Measurements from ENCODE around the gene MYEOV.

The MYEOV gene

DNA sequence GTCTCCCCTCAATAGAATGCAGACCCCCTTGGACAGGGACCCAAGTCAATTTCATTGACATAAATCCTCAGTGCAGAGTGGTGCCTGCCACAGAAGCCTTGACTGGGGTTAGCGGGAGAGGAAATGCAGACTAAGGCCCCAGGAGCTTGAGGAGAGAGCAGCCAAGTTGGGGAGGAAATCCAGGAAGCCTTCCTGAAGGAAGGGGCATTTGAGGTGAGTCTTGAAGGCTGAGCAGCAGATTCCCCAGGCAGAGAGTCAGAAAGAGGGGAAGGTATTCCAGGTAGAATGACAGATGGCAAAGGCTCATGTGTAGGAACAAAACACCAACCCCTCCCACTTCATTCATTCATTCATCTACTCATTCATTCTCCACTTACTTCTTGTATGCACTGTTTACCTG, 10.3 kb downstream of the MYEOV start:
- DNase-seq (ENCODE audit: low read depth, low spot score), result no peak
- Histone ChIP-seq H3K9me3 (ENCODE audit: insufficient read depth, low read length) (no peaks in the 10 kb centered on the region), H3K36me3 (ENCODE audit: insufficient read depth, insufficient read length, low read length) (no peaks in the 10 kb centered on the region), H3K4me1 (ENCODE audit: insufficient read depth, insufficient read length) (peaks cover 12% of the 10 kb centered on the region), H3K27me3 (ENCODE audit: insufficient read depth, insufficient read length) (no peaks in the 10 kb centered on the region), H3K9ac (ENCODE audit: insufficient read length, low read depth) (no peak overlapping the region), H3K4me3 (ENCODE audit: insufficient read length, low read depth) (no peak overlapping the region)
- TF ChIP-seq ZNF274 (IDR thresholded peaks at IDR 0.05; ENCODE audit: low read depth, low read length) (no peak), YY1 (IDR thresholded peaks at IDR 0.05; ENCODE audit: insufficient read depth, insufficient read length) (no peak), SUZ12 (IDR thresholded peaks at IDR 0.05; ENCODE audit: extremely low read depth, insufficient read depth, insufficient read length) (no peak)

DNA sequence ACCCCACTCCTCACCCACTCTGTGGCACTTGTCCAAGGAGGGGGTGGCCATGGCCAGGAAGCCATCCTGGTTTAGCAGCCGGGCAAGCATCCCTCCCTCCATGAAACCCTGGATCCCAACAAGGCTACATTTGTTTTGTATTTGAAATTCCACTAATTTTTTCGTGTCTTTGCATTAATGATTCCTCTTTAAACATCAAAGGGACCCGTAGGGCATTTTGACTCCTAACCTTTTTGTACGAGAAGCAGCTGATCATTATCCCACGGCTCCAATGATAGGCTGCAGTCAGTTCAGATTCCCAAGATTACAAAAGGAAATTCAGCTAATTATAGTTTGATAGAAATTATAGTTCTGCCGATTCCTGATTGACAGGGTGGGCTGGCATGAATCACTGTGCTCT, 10.7 kb downstream of the MYEOV start:
- Histone ChIP-seq H3K27me3 (ENCODE audit: insufficient read depth, insufficient read length) (no peaks in the 10 kb centered on the region), H3K4me1 (ENCODE audit: insufficient read depth, insufficient read length) (peaks cover 10% of the 10 kb centered on the region)

DNA sequence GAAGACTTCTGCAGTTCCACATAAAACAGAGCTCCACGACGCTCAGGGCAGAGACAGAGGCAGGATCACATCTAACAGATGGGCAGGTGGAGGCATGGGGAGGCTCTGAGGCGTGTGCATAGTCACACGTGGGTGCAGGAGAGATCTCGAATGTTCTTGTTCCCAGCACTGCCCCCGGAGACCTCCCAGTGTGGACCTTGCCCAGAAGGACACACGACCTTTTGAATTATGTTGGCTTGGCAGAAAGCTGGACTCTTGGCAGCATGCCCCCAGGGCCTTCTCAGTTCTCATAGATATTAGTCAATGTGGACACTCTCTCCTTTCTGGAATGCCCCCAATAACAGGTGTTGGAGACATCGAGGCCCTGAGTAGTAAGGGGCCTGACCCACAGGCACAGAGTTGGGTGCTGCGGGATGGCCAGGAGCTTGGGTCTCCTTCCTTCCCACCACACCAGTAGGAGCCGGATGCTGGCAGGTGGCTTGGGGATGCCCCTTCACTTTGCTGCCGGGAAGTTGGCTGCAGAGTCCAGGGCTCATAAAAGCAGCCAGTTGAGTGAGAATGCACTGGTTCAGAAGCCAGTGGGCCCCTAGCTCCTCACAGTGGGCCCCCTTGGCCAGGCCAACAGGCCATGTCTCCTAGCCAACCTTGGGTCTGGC, 12.1 kb downstream of the MYEOV start:
- Histone ChIP-seq H3K36me3 (ENCODE audit: insufficient read depth, insufficient read length, low read length) (no peaks in the 10 kb centered on the region), H3K27me3 (ENCODE audit: insufficient read depth, insufficient read length) (no peaks in the 10 kb centered on the region)
- TF ChIP-seq YY1 (IDR thresholded peaks at IDR 0.05; ENCODE audit: insufficient read depth, insufficient read length), result no peak
- no peak for TF ChIP-seq ZNF274 (IDR thresholded peaks at IDR 0.05; ENCODE audit: low read depth, low read length)
- TF ChIP-seq SUZ12 (IDR thresholded peaks at IDR 0.05; ENCODE audit: extremely low read depth, insufficient read depth, insufficient read length), result no peak

More for the DNA sequence above, 10.7 kb downstream of the MYEOV start:
- Histone ChIP-seq H3K4me3 (ENCODE audit: insufficient read length, low read depth) (no peak overlapping the region), H3K36me3 (ENCODE audit: insufficient read depth, insufficient read length, low read length) (no peaks in the 10 kb centered on the region), H3K9ac (ENCODE audit: insufficient read length, low read depth) (no peak overlapping the region), H3K9me3 (ENCODE audit: insufficient read depth, low read length) (no peaks in the 10 kb centered on the region)
- DNase-seq (ENCODE audit: low read depth, low spot score), result no peak
- TF ChIP-seq ZNF274 (IDR thresholded peaks at IDR 0.05; ENCODE audit: low read depth, low read length) (no peak), SUZ12 (IDR thresholded peaks at IDR 0.05; ENCODE audit: extremely low read depth, insufficient read depth, insufficient read length) (no peak), YY1 (IDR thresholded peaks at IDR 0.05; ENCODE audit: insufficient read depth, insufficient read length) (no peak)

DNA sequence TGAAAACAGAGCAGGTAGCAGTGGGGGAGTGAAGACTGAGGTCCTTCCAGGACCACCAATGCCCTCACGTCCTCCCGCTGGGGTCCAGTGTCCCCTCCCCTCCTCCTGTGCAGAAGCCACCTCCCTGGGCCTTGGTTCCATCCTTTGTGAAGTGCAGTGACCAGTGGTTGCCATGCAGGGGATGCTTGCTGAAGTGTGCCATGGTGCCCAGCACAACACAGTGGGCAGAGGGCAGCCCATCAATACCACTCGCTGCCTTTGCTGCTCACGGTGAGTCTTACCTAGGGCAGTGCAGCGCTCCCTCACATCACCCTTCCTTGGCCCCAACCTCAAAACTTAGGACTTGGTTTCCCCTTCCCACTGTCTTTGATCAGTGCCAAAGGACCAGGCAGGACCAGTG, 12.9 kb downstream of the MYEOV start:
- Histone ChIP-seq H3K27me3 (ENCODE audit: insufficient read depth, insufficient read length) (no peaks in the 10 kb centered on the region), H3K9ac (ENCODE audit: insufficient read length, low read depth) (no peak overlapping the region), H3K4me3 (ENCODE audit: insufficient read length, low read depth) (no peak overlapping the region), H3K9me3 (ENCODE audit: insufficient read depth, low read length) (no peaks in the 10 kb centered on the region), H3K36me3 (ENCODE audit: insufficient read depth, insufficient read length, low read length) (no peaks in the 10 kb centered on the region), H3K4me1 (ENCODE audit: insufficient read depth, insufficient read length) (peaks cover 4% of the 10 kb centered on the region)
- DNase-seq (ENCODE audit: low read depth, low spot score), result no peak
- no peak for TF ChIP-seq ZNF274 (IDR thresholded peaks at IDR 0.05; ENCODE audit: low read depth, low read length)
- no peak for TF ChIP-seq SUZ12 (IDR thresholded peaks at IDR 0.05; ENCODE audit: extremely low read depth, insufficient read depth, insufficient read length)
- no peak for TF ChIP-seq YY1 (IDR thresholded peaks at IDR 0.05; ENCODE audit: insufficient read depth, insufficient read length)

More for the DNA sequence above, 12.1 kb downstream of the MYEOV start:
- no peak for DNase-seq (ENCODE audit: low read depth, low spot score)
- Histone ChIP-seq H3K4me3 (ENCODE audit: insufficient read length, low read depth) (no peak overlapping the region), H3K9me3 (ENCODE audit: insufficient read depth, low read length) (no peaks in the 10 kb centered on the region), H3K9ac (ENCODE audit: insufficient read length, low read depth) (no peak overlapping the region), H3K4me1 (ENCODE audit: insufficient read depth, insufficient read length) (peaks cover 10% of the 10 kb centered on the region)

DNA sequence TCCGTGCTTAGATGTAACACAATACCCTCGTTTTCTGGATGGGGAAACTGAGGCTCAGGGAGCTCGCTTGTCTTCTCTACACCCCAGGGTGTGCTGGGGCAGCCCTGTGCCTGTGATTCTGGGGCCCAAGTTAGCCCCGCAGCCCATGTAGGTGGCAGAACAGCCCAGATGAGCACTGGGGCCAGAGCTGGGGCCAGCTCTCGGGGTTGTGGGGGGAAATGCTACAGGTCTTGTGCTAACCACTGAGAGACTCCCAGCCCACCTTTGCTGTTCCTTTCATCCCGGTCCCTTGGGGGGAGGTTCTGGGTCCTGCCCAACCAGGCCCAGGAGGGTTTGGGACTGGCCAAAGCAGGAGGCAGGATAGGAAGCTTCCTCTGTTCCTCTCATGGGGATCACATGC, 13.5 kb downstream of the MYEOV start:
- no peak for TF ChIP-seq YY1 (IDR thresholded peaks at IDR 0.05; ENCODE audit: insufficient read depth, insufficient read length)
- TF ChIP-seq SUZ12 (IDR thresholded peaks at IDR 0.05; ENCODE audit: extremely low read depth, insufficient read depth, insufficient read length), result no peak
- TF ChIP-seq ZNF274 (IDR thresholded peaks at IDR 0.05; ENCODE audit: low read depth, low read length), result no peak
- H3K36me3 ChIP-seq (ENCODE audit: insufficient read depth, insufficient read length, low read length), result no peaks in the 10 kb centered on the region
- H3K9ac ChIP-seq (ENCODE audit: insufficient read length, low read depth), result no peak overlapping the region
- H3K4me3 ChIP-seq (ENCODE audit: insufficient read length, low read depth), result no peak overlapping the region
- no peaks in the 10 kb centered on the region for H3K4me1 ChIP-seq (ENCODE audit: insufficient read depth, insufficient read length)
- DNase-seq (ENCODE audit: low read depth, low spot score), result no peak
- H3K9me3 ChIP-seq (ENCODE audit: insufficient read depth, low read length), result no peaks in the 10 kb centered on the region
- no peaks in the 10 kb centered on the region for H3K27me3 ChIP-seq (ENCODE audit: insufficient read depth, insufficient read length)

DNA sequence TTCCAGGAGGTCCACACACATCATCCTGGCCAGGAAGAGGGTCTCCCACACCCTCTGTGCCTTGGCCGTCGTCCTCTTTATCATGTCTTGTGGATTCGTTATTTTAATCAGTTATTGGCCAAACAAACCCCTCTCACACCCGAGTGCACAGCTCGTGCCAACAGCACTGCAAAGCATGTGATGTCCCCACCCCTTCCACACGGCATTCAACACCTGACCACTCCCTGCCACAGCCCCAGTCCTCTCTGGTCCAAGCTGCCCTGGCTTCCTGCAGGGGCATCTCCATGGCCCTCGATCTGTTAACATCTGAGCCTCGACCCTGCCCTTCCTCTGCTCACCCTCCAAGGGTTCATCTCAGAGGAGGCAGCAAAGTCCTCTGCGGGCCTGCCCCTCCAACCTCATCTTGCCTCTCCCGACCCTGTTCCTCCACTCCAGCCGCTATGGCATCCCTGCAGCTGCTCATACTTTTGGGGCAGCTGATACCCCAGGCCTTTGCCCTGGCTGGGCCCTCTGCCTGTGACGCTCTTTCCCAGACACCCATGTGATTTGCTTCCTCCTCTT, 14.0 kb downstream of the MYEOV start:
- Histone ChIP-seq H3K4me1 (ENCODE audit: insufficient read depth, insufficient read length) (no peaks in the 10 kb centered on the region), H3K9ac (ENCODE audit: insufficient read length, low read depth) (no peak overlapping the region), H3K36me3 (ENCODE audit: insufficient read depth, insufficient read length, low read length) (no peaks in the 10 kb centered on the region), H3K9me3 (ENCODE audit: insufficient read depth, low read length) (no peaks in the 10 kb centered on the region), H3K27me3 (ENCODE audit: insufficient read depth, insufficient read length) (no peaks in the 10 kb centered on the region), H3K4me3 (ENCODE audit: insufficient read length, low read depth) (no peak overlapping the region)
- no peak for DNase-seq (ENCODE audit: low read depth, low spot score)
- TF ChIP-seq ZNF274 (IDR thresholded peaks at IDR 0.05; ENCODE audit: low read depth, low read length), result no peak
- no peak for TF ChIP-seq YY1 (IDR thresholded peaks at IDR 0.05; ENCODE audit: insufficient read depth, insufficient read length)

DNA sequence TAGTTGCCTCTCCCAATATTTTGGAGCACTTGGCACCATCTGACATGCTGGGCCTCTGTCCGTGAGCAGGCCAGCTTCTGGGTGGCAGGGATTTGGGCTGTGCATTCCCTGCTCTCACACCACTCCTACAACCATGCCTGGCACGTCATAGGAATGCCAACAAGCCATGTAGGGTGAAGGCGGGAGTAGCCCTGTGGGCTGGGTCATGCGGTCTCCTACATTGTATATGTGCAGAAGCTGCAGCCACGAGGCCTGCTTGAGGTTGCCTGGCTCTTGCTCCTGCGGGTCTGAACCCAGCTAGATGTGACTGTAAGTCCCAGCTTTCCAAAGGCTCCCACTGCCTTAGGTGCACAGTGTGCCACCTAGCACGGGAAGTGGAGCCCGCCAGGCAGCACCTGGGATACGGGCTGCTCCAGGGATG, 14.5 kb downstream of the MYEOV start:
- Histone ChIP-seq H3K4me1 (ENCODE audit: insufficient read depth, insufficient read length) (no peaks in the 10 kb centered on the region), H3K36me3 (ENCODE audit: insufficient read depth, insufficient read length, low read length) (no peaks in the 10 kb centered on the region), H3K27me3 (ENCODE audit: insufficient read depth, insufficient read length) (no peaks in the 10 kb centered on the region), H3K4me3 (ENCODE audit: insufficient read length, low read depth) (no peak overlapping the region), H3K9me3 (ENCODE audit: insufficient read depth, low read length) (no peaks in the 10 kb centered on the region), H3K9ac (ENCODE audit: insufficient read length, low read depth) (no peak overlapping the region)
- TF ChIP-seq SUZ12 (IDR thresholded peaks at IDR 0.05; ENCODE audit: extremely low read depth, insufficient read depth, insufficient read length) (no peak), YY1 (IDR thresholded peaks at IDR 0.05; ENCODE audit: insufficient read depth, insufficient read length) (no peak), ZNF274 (IDR thresholded peaks at IDR 0.05; ENCODE audit: low read depth, low read length) (no peak)
- no peak for DNase-seq (ENCODE audit: low read depth, low spot score)
